Measurements from ENCODE around the gene AANAT. TPM values are rescaled to one million over a fixed set of nuclear protein-coding genes. Genes with fewer than 3 reads are reported as not detected.

The AANAT gene
- total RNA-seq, 1 donor from 2014 or later, result not detected

DNA sequence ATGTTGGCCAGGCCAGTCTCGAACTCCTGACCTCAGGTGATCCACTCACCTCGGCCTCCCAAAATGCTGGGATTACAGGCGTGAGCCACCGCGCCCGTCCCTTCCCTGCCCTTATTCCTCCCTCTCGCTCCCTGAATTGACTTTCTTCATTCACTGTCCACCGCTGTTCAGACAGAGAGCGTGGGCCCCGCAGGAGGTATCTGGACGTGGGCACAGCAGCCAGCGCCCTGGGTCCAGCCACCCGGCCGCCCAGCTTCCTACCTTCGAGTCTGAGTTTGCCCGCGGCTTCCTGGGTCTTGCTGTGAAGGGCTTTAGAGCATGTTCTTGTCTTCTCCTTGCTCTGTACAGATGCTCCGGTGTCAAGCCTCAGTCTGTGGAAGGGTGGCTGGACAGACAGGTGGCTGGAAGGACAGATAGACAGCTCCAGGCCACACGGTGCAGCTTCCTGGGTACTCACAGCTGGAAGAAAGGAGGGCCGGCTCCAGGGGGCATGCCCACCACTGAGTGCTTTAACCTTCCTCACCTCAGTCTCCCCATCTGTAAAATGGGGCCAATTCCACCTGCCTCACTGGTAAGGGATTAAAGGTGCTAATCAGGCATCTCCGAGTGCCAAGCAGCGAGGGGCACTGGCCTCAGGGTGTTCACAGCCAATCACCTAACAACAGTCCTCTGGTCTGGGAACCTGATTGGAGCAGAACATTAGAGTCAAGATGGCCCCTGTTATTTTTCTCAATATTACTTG, 20.2 kb downstream of the AANAT start:
- DNase-seq (ENCODE audit: low read depth, low spot score), result no peak

DNA sequence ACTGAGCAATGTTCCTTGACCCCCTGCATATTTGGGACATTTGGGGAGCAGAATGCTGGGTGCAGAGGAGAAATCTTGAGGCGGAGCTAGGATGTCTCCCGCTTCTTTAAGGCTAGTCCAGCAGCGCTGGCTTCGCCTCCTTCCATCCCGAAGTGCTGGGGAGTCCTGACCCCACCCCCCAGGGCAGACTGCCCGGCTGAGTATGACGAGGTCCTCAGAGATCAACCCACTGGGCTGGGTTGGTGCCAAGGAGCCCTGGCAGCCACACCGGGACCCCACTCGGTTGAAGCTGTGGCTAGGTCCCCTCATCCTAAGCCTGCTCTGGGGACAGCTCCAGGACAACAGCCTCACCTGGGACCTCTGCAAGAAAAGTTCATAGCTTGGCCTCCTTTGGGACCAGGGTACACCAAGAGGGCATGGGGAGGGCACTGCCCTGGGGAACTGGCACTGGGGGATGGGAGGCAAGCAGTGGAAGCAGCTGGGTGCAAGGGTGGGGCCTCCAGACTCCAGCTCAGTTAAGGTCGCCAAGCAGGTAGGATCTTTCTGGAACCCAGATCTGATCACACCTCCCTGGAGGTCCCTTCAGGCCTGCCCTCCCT, 22.8 kb downstream of the AANAT start:
- no peak for DNase-seq (ENCODE audit: low read depth, low spot score)

DNA sequence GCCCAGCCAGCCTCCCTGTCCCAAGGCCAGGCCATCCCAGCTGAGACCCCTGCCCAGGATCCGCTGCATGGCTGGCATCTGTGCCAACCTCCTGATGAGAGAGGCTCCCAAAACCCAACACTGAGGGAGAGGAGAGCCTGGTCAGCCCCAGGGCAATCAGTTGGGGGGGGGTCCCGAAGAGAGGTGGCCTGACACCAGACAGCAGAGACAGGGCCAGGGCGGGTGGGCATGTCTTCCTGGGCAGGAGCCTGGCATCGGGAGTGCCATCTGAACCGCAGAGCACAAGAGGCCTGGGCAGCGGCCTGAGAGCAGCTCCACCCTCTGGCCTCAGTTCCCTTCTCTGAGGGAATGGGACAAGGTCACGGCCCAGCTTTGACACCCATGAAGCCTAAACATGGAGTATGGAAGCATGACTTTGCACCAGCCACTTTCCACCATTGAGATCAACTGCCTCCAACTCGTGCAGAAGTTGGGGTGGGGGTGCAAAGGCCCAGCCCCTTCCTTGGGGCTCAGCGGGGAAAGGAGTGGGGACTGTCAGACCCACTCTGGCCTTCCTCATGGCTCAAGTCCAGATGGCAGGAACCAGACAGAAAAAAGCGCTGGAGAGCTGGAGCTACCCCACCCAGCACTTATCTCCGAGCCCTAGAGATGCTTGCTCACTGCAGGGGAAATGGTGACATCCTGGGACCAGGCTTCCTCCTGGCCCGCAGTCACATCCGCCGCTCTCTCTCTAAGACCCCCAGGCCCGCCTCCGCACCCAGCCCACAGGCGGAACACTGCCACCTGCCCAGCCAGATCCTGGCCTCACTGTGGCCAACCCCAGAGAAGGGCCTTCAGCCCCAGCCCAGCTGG, 24.1 kb downstream of the AANAT start:
- DNase-seq (ENCODE audit: low read depth, low spot score), result no peak

DNA sequence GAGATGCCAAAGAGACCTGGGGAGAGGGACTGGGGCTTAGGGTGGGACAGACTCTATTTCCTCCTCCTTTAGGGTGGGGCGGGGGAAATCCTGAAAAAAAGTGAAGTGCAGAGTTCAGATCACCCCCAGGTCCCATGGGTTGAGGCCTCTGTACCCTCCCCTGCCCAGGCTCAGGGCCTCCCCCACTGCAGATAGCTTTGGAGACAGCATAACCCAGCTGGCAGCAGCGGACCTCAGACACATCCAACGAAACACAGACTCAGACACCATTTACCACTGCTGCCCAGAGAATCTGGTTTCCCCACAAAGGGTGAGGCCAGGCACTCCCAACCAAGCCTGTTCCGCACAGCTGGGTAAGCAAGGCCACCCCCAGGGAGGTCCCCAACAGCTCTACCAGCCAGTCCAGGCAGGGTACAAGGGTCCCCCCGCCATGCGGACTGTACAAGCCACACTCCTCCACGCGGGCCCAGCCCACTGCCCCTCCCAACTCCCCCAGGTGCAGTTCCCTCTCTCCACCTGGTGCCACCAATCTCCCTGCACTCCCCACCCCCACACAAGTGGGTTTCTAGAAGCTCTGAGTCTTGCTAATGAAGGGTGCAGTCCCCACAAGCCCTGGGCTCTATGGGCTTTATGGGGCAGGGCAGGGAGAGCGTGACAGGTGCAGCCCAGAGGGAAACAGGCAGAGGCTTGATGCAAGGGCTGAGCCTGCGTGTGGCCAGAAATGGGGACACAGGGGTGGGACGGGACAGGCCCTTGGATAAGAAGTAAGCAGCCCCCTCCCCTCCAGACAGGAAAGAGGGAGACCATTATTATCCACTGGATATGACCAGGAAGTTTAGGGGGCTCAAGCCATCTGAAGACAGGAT, 25.0 kb downstream of the AANAT start:
- no peak for DNase-seq (ENCODE audit: low read depth, low spot score)

DNA sequence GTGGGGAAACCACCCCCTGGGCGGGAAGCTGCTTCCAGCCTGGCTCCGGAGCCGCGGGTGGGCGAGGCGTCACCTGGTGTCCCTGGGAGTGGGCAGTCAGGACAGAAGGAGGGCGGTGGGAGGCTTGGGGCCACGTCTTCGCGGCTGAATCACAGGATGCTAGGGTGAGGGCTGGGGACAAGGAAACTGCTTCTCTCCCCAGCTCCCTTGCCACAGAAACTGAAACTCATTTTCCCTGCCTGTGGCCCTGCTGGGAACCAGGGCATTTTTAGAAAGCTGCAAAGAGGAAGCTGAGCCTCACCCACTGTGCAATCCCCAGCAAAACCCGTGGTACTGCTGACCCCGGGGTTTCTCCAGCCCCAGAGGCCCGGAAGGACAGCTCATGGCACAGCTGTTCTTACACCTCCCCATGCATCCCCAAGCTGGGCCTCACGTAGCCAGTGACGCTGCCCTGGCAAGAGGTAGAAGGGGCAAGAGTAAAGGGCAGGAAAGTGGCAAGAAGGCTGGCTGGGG, 25.6 kb downstream of the AANAT start:
- DNase-seq (ENCODE audit: low read depth, low spot score), result peak; percentile 33

DNA sequence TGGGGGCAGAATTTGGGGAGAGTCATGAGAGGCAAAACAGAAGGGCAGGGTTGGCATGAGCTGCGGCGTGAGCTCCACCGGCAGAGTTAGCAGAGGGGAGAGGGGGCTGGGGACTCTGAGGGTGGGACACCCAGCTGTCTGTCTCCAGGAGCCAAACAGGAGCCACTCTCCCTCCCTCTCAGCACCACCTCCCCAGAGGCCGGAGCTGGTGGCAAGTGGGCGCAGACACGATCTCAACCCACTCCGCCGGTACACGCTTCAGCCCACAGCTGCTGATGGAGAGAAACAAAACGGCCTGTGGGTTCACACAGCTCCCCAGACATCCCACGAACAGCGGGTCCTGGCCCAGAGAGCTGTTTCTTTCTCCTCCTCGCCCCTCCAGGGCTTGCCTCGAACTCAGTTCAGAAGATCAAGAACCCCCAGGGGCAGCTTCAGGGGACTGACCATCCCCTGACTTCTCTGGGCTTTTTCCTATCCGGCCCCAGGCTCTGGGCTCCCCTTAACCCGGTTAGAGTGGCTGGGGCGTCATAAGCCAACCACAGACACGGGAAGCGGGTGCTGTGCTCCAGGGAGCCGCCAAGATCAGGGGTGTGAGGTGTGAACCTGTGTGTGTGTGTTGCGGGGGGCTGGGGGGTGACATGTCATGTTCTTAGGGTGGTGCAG, 26.2 kb downstream of the AANAT start:
- DNase-seq (ENCODE audit: low read depth, low spot score), result no peak

DNA sequence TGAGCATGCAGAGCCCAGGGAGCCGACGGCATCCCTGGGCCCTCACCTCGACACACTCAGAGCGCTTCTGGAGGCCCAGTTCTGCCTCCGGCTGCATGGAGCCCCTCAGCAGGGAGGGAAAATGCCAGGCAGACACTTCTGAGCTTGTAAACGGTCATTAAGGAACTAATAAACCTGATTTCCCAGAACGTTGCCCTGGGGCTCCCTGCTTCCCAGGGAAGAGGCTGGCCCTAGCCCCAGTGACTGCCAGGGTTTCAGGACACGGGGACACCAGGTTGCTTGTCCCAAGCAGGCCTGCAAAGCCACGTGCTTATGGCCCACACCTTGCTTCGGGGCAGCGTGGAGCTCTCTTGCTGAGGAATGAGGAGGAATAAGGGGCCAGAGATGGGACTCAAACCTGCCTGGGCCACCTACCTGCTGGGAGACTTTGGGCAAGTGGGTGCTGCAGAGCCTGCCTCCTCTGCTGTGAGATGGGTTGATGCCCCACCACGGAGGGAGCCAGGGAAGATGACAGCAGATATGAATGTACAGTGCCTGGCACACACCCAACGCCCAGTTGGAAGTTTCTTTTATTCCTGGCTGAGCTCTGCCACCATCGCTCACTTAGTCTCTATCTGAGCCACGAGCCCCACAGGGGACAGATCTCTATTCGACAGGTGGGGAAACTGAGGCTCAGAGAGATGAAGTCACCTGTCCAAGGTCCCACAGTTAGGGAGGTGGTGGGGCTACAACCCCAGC, 28.4 kb downstream of the AANAT start:
- DNase-seq (ENCODE audit: low read depth, low spot score), result no peak

DNA sequence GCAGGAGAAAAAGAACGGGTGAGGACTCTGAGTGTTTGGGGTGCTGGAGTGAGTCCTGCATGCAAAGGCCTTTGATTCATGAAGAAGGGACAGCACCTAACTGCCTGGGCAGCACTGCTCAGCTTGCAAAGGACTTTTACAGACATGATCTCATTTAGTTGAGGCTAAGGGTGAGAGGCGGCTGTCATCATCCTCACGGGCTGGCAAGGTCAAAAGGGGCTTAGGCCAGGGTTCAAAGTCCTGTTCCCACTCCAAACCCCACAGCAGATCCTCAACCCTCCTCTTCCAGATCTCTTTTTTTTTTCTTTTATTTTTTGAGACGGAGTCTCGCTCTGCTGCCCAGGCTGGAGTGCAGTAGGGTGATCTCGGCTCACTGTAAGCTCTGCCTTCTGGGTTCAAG, 29.1 kb downstream of the AANAT start:
- DNase-seq (ENCODE audit: low read depth, low spot score), result no peak

DNA sequence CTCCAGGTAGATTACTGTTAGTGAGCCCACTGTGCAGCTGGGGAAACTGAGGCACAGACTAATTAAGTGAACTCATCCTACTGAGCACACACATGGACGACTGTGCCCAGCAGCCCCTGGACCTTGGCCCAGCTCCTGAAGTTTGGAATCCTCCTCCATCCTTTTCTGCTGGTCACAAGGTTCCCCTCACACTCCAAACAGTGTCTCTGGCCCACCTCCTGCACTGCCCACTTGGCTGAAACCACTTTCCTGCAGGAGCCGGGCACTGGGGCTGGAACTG, 30.2 kb downstream of the AANAT start:
- DNase-seq (ENCODE audit: low read depth, low spot score), result no peak

DNA sequence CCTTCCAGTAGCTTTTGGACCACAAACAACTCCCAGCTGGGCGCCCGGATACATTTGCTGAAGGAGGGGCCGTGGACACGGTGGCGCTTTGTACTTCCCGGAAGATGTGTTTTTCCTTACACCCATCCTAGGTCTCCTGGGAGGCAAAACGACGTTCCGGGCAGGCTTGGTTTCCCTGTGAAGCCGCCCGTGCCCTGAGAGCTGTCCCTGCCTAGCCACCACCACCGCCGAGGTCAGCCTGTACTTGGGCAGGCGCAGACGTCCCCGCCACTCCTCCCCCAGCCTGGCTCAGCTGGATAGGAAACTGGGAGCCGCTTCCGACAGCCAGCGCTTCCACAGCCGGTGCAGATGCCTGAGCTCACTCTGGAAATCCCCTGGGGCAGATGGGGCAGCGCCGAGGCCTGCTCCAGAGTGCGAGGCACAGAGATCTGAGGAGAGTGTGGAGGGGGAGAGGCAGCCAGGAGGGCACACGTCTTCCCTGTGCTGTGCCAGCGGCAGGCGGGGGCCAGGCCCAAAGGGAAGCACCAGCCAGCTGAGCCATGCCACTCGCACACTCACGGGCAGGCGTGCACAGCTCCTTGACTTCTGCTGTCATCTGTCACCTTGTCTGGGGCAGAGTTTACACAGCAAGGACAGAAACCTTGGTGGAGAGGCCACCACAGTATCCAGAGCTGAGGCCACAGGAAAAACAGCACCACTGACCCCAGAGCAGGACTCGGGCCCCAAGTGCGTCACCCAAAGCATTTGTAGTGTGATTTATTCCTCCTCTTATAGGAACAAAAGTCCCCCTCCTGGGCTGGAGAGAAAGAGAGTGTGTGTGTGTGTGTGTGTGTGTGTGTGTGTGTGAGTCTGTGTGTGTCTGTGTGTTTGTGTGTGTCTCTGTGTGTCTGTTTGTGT, 30.8 kb downstream of the AANAT start:
- peak; percentile 78 for DNase-seq (ENCODE audit: low read depth, low spot score)

DNA sequence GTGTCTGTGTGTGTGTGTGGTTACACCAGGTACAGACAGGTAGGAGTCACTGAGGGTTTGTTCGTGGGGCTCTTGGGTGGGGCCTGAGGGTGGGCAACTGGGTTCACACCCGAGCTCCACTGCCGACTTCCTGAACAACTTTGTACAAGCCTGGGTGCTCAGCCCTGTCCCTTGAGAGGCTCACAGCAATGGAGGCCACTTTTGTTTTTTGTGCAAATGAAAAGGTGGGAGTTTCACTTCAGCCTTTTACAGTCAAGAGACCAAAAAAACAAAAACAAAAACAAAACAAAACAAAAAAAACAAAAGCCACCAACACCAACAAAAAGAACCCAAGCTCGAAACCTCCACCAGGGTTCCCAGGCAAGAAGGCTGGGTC, 31.5 kb downstream of the AANAT start:
- no peak for DNase-seq (ENCODE audit: low read depth, low spot score)

DNA sequence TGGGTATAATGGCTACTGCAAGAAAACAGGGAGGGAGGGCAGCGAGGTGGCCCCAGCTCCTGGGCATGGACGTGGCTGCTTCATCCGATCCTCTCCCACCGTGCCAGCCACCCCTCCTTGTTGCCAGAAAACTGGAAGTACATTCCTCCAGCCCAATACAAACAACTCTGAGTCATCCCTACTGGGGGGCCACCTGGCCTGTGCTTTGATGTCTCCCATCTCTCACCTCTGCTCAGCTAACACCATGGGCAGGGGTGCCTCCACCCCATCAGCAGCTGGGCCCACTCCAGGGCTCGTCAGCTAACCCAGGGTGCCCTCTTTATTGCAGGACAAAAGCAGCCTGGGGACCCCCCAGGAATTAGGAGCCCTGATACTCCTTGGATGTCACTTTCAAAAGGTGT, 31.9 kb downstream of the AANAT start:
- DNase-seq (ENCODE audit: low read depth, low spot score), result no peak

DNA sequence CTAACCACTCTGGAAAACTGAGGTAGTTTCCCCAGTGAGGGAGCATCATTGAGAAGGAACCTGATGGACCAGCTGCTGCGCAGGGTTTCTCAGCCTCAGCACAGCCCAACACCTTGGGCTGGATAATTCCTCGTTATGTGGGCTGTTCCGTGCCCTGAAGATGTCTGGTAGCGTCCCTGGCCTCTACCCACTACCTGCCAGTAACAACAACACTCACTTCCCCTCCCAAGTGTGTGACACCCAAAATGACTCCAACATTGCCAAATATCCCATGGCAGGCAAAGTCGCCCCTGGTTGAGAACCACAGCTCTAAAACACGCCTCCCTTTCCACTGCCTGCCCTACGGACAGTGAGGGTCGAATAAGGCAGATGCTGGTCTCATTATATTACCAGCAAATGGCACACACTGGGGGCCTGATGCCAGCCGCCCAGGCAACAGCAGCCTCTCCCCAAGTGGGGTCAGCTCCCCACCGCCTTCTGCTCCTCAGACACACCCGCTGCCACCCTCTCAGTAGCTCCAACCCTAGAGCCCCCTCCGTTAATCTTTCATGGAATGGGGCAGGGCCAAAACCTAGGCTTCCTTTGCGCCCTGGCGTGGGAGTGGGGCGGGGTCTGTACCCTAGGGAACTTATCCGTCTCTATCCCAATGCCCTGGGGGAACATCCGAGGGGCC, 32.8 kb downstream of the AANAT start:
- no peak for DNase-seq (ENCODE audit: low read depth, low spot score)

DNA sequence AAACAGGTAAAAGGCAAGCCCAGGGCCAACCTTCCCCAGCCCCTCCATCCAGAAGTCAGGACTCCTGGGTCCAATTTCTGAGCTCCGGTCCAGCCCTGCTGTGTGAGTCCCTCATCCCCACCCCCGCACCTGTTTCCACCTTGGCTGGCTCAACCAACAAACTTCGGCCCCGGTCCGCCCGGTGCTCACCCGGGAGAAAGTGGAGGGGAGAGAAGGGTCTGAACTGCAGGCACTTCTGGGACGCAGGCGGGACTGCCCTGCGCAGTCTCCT, 33.3 kb downstream of the AANAT start:
- DNase-seq (ENCODE audit: low read depth, low spot score), result no peak

DNA sequence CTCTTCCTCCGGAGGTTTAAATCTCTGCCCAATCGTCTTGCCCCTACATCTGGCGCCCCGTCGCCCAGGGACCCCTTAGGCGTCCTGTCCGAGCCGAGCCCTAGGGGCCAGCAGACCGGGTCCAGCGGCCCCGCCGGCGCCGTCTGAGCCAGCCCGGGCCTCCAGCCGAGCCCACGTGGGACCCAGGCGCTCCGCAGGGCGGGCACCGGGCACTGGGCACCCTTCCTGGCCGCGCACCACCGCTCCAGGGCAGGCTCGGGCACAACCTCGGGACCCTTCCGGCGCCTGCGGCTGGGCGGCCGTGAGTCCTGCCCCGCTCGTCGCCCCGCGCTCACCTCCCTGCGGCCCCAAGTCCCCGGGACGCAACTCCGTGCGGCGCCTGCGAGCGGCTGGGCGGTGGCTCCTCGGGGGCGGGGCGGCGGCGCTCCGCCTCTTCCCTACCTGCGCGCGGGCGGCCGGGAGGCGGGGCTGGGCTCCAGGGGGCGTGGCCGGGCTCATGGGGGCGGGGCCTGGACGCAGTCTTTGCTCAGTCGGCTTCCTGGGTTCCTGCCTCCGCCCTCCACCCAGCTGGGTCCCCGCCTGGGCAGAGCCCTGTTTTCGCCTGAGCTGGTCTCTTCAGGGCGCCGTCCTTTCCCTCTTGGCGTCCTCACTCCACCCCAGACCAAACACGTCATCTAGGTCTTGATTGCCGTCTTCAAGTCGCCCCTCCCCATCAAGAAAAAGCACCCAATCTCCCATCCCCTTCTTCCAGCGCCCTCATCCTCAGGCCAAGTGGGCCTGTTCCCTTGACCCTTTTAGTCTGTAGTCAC, 33.8 kb downstream of the AANAT start, which contains the start of gene RHBDF2:
Gene RHBDF2 (minus strand): TSS at position 406 of the 809 bp plus-strand sequence. CDS start 19,899 bp downstream, outside the sequence.
- DNase-seq (ENCODE audit: low read depth, low spot score), result no peak

DNA sequence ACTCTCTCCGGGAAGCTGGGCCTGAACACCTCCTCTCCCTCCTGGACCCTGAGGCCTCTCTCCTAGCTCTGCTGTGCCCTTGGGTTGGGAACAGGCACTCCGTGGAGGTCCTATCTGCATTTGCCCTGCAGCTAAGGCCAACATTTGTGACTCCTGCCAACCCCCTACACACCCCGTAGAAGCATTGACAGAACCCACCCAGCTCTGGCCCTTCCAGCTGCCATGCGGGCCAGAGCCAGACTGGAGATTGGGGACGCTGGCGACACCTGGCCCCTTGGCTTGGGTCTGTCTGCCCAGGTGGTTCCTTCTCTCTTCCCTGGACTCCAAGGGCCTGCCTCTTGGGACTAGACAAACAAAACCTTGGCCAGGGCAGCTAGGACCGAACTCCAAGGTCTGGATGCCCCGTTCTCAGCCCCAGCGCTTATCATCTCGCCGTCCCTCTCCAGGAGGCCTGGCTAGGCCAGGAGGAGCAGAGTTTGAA, 34.5 kb downstream of the AANAT start:
- DNase-seq (ENCODE audit: low read depth, low spot score), result no peak

DNA sequence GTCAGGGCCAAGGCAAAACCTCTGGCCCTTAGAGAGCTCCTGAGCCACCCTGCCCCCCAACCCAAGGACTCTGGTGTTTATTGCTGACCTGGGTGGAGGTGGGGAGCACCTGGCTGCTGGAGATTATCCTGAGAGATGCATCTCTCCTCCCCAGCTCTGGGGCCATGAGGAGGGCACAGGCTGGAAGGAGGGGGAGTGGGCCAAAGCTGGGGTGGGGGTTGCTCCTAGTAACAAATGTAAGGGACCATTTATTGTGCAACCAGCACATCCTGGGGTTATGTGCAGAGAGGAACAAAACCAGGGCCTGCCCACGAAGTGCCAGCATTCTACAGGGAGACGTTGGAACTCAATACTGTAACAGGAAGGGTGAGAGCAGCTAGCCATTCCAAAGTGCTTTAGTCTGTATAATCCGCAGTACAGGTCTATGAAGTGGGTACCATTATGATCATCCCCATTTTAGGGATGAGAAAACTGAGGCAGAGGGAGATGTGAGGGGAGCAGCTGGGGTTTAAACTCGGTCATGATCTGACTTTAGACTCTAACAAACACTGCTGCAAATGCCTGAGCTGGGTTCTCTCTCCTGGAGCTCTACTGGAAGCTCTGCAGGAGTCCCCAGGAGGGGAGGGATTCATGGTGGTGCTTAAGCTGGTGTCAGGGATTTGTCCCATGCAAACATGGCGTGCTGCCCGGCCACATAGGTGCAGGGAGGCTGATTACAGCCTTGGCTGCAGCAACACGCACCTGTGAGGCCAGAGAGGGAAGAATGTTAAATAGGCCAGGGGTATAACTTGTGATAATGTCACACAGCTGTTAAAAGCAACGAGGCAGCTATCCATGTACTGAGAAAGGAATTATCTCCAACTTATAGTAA, 35.2 kb downstream of the AANAT start:
- DNase-seq (ENCODE audit: low read depth, low spot score), result no peak
